Measurements from ENCODE around the gene THEM4. TPM values are rescaled to one million over a fixed set of nuclear protein-coding genes. Genes with fewer than 3 reads are reported as not detected.
"Not testable (repeated sequence)": the region's sequence is repeated elsewhere in the genome, so short reads cannot be mapped to it uniquely, and the experiment has no call there.

Gene THEM4
- total RNA-seq, 3 donors from 2014 or later, result 21.6 to 23.7 (median 22.2) TPM

DNA sequence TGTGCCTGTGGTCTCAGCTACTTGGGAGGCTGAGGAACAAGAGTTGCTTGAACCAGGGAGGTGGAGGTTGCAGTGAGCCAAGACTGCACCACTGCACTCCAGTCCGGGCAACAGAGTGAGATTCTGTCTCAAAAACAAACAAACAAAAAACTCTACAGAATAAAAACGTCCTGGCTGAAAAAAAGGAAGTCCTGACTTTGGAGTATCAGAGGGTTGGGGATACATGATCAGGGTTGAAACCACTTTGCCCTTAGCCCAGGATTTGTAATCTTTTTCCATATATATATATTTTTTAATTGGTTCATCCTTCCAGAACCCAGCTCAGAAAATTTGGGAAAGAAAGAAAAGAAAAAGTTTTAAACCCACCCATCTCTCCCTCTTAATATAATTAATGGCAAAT lies 6.5 kb downstream of the THEM4 start:
- Histone ChIP-seq H3K9me3 (peaks cover 0 to 18% of the 10 kb centered on the region in 2 donors), H3K4me3 (no peak overlapping the region), H3K4me1 (no peaks in the 10 kb centered on the region), H3K27ac (no peak overlapping the region), H3K27me3 (no peaks in the 10 kb centered on the region), H3K36me3 (no peaks in the 10 kb centered on the region)
- no peak for TF ChIP-seq POLR2AphosphoS5 (IDR thresholded peaks at IDR 0.05)
- intact Hi-C loops (cut with DNase I; ENCODE audit: low total_unique reads), result no loop called here
- DNase-seq (ENCODE audit: low spot score in 2 of 2), result no peak

GRCh38 chr1:151900804-151901203 lies 8.5 kb downstream of the THEM4 start:
- H3K9me3 ChIP-seq; intact Hi-C loops (cut with DNase I; ENCODE audit: low total_unique reads); H3K36me3 ChIP-seq; H3K27me3 ChIP-seq; H3K4me1 ChIP-seq; H3K4me3 ChIP-seq; DNase-seq (ENCODE audit: low spot score in 2 of 2); H3K27ac ChIP-seq: not testable (repeated sequence)

- TF ChIP-seq, protein P1, sequence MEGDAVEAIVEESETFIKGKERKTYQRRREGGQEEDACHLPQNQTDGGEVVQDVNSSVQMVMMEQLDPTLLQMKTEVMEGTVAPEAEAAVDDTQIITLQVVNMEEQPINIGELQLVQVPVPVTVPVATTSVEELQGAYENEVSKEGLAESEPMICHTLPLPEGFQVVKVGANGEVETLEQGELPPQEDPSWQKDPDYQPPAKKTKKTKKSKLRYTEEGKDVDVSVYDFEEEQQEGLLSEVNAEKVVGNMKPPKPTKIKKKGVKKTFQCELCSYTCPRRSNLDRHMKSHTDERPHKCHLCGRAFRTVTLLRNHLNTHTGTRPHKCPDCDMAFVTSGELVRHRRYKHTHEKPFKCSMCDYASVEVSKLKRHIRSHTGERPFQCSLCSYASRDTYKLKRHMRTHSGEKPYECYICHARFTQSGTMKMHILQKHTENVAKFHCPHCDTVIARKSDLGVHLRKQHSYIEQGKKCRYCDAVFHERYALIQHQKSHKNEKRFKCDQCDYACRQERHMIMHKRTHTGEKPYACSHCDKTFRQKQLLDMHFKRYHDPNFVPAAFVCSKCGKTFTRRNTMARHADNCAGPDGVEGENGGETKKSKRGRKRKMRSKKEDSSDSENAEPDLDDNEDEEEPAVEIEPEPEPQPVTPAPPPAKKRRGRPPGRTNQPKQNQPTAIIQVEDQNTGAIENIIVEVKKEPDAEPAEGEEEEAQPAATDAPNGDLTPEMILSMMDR (IDR thresholded peaks at IDR 0.05), result no peak
- TF ChIP-seq POLR2AphosphoS5 (IDR thresholded peaks at IDR 0.05), result no peak
- Histone ChIP-seq H3K9me3 (peaks cover 0 to 10% of the 10 kb centered on the region in 2 donors), H3K36me3 (no peaks in the 10 kb centered on the region), H3K4me3 (no peak overlapping the region), H3K27ac (no peak overlapping the region), H3K27me3 (no peaks in the 10 kb centered on the region), H3K4me1 (no peaks in the 10 kb centered on the region)
- DNase-seq (ENCODE audit: low spot score in 2 of 2), result no peak
- intact Hi-C loops (cut with DNase I; ENCODE audit: low total_unique reads), result no loop called here
These were observed 10.8 kb downstream of the THEM4 start for GRCh38 chr1:151898519-151898991.

DNA sequence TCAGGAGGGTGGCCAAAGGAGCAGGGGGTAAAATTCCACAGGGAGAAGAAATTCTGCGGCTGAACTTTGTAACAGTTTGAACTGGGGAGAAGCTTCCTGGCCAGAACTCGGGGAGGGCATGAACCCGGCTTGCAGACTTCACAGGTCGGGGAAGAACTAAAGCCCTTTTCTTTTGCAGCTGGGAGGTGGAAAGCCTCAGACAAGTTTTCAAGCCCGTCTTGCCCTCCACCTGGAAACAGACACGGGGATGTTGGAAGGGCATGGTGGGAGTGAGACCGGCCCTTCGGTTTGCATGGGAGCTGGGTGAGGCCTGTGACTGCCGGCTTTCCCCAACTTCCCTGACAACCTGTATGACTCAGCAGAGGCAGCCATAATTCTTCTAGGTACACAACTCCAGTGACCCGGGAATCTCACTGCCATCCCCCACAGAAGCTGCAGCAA lies 11.3 kb downstream of the THEM4 start:
- H3K36me3 ChIP-seq, result no peaks in the 10 kb centered on the region
- no peak overlapping the region for H3K27ac ChIP-seq
- no peaks in the 10 kb centered on the region for H3K4me1 ChIP-seq

GRCh38 chr1:151893176-151893924 lies 16.0 kb downstream of the THEM4 start:
- intact Hi-C loops (cut with DNase I; ENCODE audit: low total_unique reads), result no loop called here
- Histone ChIP-seq H3K27me3 (no peaks in the 10 kb centered on the region), H3K27ac (no peak overlapping the region), H3K36me3 (no peaks in the 10 kb centered on the region), H3K4me1 (no peaks in the 10 kb centered on the region), H3K9me3 (no peaks in the 10 kb centered on the region), H3K4me3 (no peak overlapping the region)
- DNase-seq (ENCODE audit: low spot score in 2 of 2), result no peak
- TF ChIP-seq POLR2AphosphoS5 (IDR thresholded peaks at IDR 0.05) (no peak), POLR2A (IDR thresholded peaks at IDR 0.05) (no peak)
- TF ChIP-seq, protein P1 (IDR thresholded peaks at IDR 0.05), result no peak

More for the DNA sequence above, 11.3 kb downstream of the THEM4 start:
- intact Hi-C loops (cut with DNase I; ENCODE audit: low total_unique reads), result no loop called here
- Histone ChIP-seq H3K4me3 (no peak overlapping the region), H3K27me3 (no peaks in the 10 kb centered on the region), H3K9me3 (peaks cover 0 to 10% of the 10 kb centered on the region in 2 donors)
- TF ChIP-seq POLR2AphosphoS5 (IDR thresholded peaks at IDR 0.05) (no peak), POLR2A (IDR thresholded peaks at IDR 0.05) (no peak)
- TF ChIP-seq, protein P1 (IDR thresholded peaks at IDR 0.05), result no peak
- no peak for DNase-seq (ENCODE audit: low spot score in 2 of 2)

GRCh38 chr1:151892190-151892589 lies 17.1 kb downstream of the THEM4 start:
- Histone ChIP-seq H3K36me3 (no peaks in the 10 kb centered on the region), H3K27ac (no peak overlapping the region), H3K4me1 (no peaks in the 10 kb centered on the region), H3K27me3 (no peaks in the 10 kb centered on the region), H3K9me3 (no peaks in the 10 kb centered on the region), H3K4me3 (no peak overlapping the region)
- TF ChIP-seq, protein P1 (IDR thresholded peaks at IDR 0.05), result no peak
- no peak for TF ChIP-seq POLR2A (IDR thresholded peaks at IDR 0.05)
- TF ChIP-seq POLR2AphosphoS5 (IDR thresholded peaks at IDR 0.05), result no peak
- intact Hi-C loops (cut with DNase I; ENCODE audit: low total_unique reads), result no loop called here
- DNase-seq (ENCODE audit: low spot score in 2 of 2), result no peak

Data from breast epithelium (tissue), 4 donors.